HG03280 (cell line): ENCODE results near the gene TRIM13.
"Not testable (repeated sequence)": the region's sequence is repeated elsewhere in the genome, so short reads cannot be mapped to it uniquely, and the experiment has no call there.

Experiments
- ATAC-seq: cut with Tn5 transposase; IDR thresholded peaks from one replicate; pipeline ENCODE4 v1.9.1; 2021; ENCODE audit warnings: mild to moderate bottlenecking, moderate library complexity; ENCODE audit not compliant: unreplicated experiment

The TRIM13 gene

DNA sequence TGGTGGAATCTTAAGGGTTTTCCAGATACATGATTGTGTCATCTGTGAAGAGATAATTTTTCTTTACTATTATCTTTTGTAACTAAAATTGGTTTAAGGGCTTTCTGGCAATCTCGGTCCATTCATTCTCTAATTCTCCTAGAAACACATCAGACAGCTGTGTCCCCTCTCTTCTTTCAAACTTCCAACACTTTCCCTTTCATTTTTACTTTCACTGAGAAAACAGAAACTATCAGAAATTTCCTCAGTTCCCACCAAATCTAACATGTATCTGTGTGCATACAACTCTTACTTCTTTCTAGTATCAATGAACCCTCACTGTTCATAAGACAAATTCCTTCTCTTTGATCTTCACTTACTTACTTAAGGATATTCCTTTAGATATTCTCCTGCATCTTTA, 58.6 kb downstream of the TRIM13 start:
- ATAC-seq: no peak

GRCh38 chr13:50060718-50061117, 63.9 kb downstream of the TRIM13 start:
- no peak for ATAC-seq

DNA sequence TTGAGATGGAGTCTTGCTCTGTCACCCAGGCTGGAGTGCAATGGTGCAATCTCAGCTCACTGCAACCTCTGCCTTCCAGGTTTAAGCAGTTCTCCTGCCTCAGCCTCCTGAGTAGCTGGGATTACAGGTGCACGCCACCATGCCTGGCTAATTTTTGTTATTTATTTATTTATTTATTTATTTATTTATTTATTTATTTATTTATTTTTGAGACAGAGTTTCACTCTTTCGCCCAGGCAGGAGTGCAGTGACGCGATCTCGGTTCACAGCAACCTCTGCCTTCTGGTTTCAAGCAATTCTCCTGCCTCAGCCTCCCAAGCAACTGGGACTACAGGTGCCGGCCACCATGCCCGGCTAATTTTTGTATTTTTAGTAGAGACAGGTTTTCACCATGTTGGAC, 65.5 kb downstream of the TRIM13 start:
- ATAC-seq: not testable (repeated sequence)

DNA sequence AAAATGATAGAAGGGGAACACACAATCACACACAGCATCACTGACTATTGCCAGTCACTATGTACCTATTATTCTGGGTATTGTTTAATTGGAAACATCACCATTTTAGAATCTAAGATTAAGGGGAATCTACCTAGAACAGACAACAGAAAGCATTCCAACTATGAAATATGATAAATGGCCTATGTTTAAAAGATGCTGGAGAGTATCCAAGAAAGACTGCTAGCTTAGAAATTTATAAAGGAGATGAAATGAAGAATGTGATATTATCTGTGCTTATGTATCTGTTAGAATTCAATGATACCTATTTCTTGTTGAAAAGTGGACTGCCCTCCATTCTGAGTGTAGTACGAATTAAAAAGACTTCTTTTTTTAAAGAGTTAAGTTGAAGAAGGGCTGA, 68.9 kb downstream of the TRIM13 start:
- no peak for ATAC-seq
